Left cardiac atrium (tissue), 4 donors: ENCODE data around the gene LGALS8. TPM values are rescaled to one million over a fixed set of nuclear protein-coding genes. Genes with fewer than 3 reads are reported as not detected.
"Not testable (repeated sequence)": the region's sequence is repeated elsewhere in the genome, so short reads cannot be mapped to it uniquely, and the experiment has no call there.

Experiments used
- ATAC-seq, 2 donors: fragments of 200-7000 bp; cut with Tn5 transposase; one replicate each; pipeline ENCODE4 v1.9.1; 2020; ENCODE audit warnings: mild to moderate bottlenecking in 2 of 2, moderate library complexity in 2 of 2
- DNase-seq: peaks from one replicate; pipeline ENCODE4 v3.0.0-alpha.2; 2020
- intact Hi-C, 2 donors: fragments of 100-400 bp; cut with DNase I; formaldehyde crosslinking; loops; one replicate each; pipeline versions ENCODE4 v1.14.1 to v1.15.1; 2022 to 2023
- long read RNA-seq: library from polyadenylated mRNA; unstranded; transcript quantifications from one replicate; pipeline ENCODE4 v2.0.0, GENCODE V29; 2021
- total RNA-seq, 2 donors: library from RNA; stranded (reverse); fragmentation: NEBNext Ultra II Directional; extraction: Animal tissue kit (Norgen Biotek cat#: 25700); gene quantifications; one replicate each; pipeline ENCODE4 v1.2.1, GENCODE V29; 2021
- donor health status: DM: no; HTN: yes; CAD: no.
- donor health status: DM: no; HTN: yes; CAD: no; lungs with severe emphysema.
- donor health status: DM: yes; HTN: yes; CAD: no.
- donor health status: Dilated cardiomyopathy.

LGALS8 gene
- 10 to 100 TPM; 57.8 to 74.9 TPM for total RNA-seq
- long read RNA-seq, full-length matches to known transcripts, result 42 of 64 reads
- long read RNA-seq, partial matches to known transcripts, result 12 of 64 reads
- long read RNA-seq, other reads (novel, unspliced or antisense), result 10 of 64 reads

DNA sequence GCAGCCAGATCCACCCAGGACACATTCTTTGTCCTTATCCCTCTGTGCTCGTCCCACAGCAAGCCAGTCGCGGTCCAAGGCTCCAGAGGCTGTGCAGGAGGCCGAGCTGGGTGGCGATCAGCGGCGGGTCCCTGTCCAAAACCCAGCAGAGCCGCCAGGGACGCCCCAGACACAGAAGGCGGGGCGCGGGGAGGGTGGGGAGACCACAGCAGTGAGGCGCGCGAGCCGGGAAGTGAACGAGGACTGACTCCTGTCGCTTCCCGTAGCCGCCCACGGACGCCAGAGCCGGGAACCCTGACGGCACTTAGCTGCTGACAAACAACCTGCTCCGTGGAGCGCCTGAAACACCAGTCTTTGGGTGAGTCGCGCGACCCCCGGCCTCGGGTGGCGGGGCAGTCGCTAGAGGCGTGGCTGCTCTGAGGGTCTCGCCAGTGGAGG lies at the start of gene LGALS8:
Gene LGALS8, plus strand, starts transcription at position 279 of the 438 bp plus-strand sequence. CDS start 2,089 bp downstream, outside the sequence.
- DNase-seq (peak; percentile 95), ATAC-seq (peak; percentile 95)
- intact Hi-C loops, result no loop called here

DNA sequence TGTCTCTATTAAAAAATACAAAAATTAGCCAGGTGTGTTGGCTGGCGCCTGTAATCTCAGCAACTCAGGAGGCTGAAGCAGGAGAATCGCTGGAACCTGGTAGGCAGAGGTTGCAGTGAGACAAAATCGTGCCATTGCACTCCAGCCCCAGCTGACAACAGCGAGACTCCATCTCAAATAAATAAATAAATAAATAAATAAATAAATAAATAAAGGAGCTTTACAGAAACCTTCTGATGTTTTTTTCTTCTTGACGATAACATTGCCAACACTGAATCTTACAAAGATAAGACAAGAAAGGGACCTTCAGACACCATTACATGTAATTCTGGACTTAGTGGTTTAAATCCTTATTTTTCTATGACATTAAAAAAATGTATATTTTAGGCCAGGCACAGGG lies 47.8 kb upstream of the LGALS8 start:
- ATAC-seq (no peak), DNase-seq (no peak)
- intact Hi-C loops, result no loop called here

DNA sequence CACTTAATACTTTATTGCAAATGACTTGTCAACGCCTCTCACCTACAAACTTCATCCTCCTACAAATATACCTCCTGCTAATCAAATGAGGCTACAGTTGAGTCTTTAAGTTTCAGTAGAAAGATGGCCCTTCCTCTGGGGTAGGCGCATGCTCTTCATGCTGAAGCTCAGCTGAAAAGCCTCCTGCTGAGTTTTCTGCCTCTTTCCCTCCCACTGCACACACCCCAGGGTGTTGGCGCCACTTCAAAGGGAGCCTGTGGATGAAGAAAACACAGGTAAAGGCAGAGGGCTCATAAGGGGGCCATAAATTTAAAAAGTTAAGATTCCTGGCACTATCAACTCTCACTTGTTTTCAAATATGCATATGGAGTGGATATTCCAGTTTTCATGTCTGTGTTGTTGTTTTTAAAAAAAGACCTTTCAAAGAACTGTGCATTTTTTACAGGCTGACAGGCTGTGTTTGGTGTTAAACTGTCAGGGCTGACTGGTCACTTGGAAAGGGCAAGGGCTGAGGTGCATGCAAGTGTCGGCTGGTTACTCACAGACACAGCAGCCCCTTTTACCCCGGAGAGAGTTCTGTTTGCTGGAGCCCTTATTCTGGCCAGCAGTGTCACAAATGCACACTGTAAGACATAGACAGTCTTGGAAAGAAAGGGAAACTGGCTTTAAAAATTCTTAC lies 42.9 kb upstream of the LGALS8 start:
- ATAC-seq, result no peak
- DNase-seq, result no peak
- intact Hi-C loops, result loop anchor here in 1 of 2 donors (5.0 kb wide), 1 partner anchor 364 kb away; no protein-coding TSS in a partner anchor

DNA sequence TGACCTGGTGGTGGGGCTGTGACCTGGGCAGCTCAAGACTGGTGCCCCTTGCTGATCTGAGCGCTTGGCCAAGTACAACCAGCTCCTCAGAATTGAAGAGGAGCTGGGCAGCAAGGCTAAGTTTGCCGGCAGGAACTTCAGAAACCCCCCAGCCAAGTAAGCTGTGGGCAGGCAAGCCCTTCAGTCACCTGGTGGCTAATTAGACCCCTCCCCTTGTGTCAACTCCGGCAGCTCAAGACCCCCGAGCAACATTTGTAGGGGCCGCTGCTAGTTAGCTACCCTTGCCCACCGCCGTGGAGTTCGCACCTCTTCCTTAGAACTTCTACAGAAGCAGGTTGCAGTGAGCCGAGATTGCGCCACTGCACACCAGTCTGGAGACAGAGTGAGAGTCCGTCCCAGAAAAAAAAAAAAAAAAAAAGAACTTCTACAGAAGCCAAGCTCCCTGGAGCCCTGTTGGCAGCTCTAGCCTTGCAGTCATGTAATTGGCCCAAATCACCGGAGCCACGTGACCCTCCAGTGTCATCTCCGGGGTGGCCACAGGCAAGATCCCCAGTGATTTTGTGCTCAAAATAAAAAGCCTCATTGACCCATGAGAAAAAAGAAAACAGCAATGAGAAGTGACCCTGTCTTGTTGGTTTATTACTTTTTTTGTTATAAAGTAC lies 39.3 kb upstream of the LGALS8 start:
- ATAC-seq (peak in 1 of 2 donors; percentile 65), DNase-seq (no peak)
- intact Hi-C loops, result loop anchor here in 1 of 2 donors (5.0 kb wide), 1 partner anchor 367 kb away; no protein-coding TSS in a partner anchor

DNA sequence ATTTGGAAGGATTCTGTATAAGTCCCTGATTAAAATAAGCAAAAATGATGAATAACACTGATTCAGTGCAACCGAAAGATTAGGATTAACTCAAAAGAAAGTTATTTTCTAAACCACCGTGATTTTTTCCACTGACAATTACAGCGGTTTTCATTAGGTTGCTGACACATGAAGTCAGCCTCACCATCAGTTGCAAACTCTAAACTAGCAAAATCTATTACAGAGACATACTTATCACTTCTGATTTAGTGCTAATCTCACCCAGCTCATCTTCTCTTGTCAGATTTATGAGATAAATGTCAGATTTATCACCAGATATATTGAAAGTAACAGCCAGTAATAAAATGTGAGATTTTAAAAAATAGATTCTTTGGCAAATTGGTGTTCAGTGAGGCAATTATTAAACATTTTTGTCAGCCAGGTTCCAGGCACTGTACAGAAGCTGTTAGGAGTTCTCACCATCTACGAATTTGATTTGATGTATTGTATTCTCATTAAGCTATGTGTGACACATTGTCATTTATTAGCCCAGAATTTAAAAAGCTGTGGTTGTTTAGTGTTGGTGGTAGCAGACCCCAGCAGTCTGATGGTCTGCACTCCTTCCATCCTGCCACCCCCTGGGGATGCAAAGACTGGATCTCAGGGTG lies 37.3 kb upstream of the LGALS8 start:
- intact Hi-C loops, result no loop called here
- no peak for ATAC-seq

DNA sequence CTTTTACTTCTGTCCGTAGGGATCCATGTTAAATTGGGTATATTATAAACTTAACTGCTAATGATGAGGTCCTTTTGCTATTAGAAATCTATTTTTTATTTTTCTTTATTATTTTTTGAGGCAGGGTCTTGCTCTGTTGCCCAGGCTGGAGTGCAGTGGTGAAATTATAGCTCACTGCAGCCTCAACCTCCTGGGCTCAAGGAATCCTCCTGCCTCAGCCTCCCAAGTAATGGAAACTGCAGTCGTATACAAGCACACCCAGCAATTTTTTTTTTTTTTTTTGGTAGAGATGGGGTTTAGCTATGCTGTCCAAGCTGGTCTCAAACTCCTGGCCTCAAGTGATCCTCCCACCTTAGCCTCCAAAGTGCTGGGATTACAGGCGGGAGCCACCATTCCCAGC lies 34.6 kb upstream of the LGALS8 start:
- ATAC-seq, intact Hi-C loops, DNase-seq: not testable (repeated sequence)

More for the DNA sequence above, 37.3 kb upstream of the LGALS8 start:
- DNase-seq, result no peak

DNA sequence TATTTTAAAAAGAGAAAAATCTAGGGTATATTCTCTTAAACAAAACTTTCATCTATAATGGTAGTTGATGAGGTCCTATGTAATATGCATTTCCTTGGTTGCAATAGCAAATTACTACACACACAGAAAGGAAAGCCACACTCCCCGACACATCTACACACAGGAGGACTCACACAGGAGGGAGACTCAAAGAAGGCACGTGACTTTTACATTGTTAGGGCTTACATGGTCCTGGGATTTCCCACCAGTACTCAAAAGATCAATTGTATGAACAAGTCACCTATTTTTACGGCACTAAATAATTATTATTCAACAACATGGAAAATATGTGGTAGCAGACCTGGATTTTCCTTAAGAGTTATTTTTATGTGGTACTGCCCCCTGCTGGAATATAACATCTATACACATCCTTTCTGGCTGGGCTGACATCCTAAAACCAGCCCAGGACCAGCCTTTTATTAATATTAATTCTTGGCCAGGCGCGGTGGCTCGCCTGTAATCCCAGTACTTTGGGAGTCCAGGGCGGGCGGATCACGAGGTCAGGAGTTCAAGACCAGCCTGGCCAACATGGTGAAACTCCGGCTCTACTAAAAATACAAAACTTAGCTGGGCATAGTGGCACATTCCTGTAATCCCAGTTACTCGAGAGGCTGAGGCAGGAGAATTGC lies 33.9 kb upstream of the LGALS8 start:
- intact Hi-C loops, result loop anchor here in 1 of 2 donors (2.0 kb wide), 1 partner anchor 385 kb away; no protein-coding TSS in a partner anchor
- ATAC-seq, result peak; percentile 51 to 57
- no peak for DNase-seq

DNA sequence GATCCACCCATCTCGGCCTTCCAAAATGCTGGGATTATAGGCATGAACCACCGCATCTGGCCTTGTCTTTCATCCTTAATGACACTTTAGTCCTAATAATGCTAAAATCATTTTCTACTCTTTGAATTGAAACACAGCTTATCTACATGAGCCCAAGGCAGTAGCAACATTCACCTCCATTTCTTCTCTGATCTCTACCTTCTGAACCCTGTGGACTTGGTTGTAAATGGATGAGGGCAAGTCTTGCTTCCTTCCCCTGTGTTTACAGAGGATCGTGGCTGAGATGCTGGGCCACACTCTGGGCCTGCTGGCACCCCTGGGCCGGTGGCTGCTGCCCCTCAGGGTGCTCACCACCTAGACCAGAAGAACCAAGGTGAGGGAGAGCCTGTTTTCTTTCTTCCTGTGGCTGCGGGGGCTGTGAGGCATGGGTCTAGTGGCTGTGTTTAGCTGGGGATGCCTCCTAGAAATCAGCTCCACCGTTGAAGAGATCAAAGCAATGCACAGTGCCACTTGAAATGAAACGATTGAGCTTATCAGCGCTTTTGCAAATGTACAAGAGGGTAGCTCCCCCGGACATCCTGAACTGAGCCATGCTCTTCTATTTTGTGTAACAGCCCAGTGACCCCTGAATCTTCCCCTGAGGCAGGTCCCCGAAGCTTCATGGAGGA lies 32.2 kb upstream of the LGALS8 start:
- DNase-seq (no peak), ATAC-seq (no peak)
- intact Hi-C loops, result loop anchor here in 1 of 2 donors (2.0 kb wide), 1 partner anchor 387 kb away; no protein-coding TSS in a partner anchor

DNA sequence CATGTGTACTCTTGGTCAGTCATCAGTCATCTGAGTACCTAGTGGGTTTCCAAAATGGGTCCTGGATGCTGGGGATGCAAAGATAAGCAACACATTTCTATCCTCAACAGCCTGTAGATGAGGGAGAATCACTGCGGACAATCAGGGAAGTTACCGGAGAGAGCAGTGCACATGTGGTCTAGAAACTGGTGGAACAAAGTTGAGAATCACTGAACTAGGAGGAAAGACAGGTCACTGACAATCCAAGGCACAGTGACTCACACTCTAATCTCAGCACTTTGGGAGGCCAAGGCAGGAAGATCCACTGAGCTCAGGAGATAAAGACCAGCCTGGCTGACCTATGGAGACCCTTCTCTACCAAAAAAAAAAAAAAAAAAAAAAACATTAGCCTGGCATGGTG lies 31.4 kb upstream of the LGALS8 start:
- ATAC-seq (peak in 1 of 2 donors; percentile 20), DNase-seq (no peak)
- intact Hi-C loops, result no loop called here

DNA sequence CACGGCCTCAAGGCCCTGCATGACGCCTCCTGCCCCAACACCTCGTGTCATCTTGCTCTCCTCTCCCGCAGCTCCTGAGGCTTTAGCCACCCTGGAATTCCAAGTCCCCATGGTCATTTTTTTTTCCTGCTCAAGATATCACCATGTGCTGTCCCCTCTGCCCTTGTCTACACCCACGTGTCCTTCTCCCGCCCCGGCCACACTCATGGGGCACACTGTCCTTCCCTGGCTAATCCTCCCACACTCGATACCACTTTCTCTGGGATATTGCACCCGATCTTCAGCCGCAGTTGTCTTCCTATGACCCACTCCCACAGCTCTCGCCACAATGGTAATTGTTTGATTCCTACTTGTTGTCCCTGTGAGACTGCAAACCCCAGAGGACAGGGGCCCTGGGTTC lies 29.7 kb upstream of the LGALS8 start:
- ATAC-seq (no peak), DNase-seq (no peak)
- intact Hi-C loops, result no loop called here

DNA sequence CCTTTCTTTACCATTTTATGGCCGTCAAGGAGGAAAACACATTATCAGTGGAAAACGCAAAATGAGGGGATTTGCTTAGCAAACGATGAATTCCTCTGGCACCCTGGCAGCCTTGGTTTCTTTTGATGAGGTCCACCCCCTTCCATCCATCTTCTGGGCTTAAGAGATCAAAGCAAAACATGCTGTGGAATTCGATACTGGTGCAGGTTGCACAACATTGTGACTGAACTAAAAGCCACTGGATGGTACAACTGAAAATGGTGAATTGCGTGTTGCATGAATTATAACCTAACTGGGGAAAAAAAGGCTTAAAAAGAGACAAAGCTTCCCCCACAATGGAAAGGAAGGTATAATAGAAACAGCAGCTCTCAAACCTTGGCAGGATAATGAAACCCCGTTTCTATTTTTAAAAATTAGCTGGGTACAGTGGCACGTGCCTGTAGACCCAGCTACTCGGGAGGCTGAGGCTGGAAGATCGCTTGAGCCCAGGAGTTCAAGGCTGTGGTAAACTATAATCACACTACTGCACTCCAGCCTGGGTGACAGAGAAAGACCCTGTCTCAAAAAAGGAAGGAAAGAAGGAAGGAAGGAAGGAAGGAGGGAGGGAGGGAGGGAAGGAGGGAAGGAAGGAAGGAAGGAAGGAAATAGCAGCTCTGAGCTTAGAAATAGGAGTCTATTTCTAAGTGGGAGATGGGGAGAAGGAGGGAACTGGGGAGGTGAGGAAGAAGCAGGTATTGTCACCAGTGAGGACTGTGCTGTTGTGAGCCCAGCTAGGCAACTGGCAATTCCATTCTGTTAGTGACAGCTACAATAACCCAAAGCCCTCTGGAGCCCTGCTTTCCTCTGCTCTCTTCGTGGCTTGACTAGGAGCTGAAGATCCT lies 29.0 kb upstream of the LGALS8 start:
- ATAC-seq, result peak; percentile 27 to 34
- intact Hi-C loops, result no loop called here
- DNase-seq, result no peak

DNA sequence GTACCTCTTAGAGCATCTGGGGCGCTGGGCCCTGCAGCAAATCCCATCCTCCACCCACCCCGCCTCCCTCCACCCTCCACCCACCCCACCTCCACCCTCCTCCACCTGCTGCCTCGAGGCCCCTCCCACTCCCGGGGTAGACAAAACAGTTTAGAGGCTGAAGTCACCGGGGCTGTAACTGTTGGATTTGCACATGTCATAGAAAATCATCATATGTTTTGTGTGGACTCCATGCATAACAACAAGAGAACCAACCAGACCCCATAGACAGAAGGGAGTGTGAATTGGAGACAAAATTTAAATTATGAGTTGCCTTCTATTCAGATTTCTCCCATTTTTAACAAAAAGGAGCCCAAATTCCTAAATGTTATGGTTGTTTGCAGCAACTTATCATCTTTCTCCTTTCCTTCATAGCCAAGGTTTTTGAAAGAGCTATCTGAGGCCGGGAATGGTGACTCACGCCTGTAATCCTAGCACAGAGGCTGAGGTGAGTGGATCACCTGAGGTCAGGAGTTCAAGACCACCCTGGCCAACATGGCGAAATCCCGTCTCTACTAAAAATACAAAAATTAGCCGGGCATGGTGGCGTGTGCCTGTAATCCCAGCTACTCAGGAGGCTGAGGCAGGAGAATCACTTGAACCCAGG lies 28.2 kb upstream of the LGALS8 start:
- ATAC-seq (peak in 1 of 2 donors; percentile 29), DNase-seq (no peak)
- intact Hi-C loops, result no loop called here

DNA sequence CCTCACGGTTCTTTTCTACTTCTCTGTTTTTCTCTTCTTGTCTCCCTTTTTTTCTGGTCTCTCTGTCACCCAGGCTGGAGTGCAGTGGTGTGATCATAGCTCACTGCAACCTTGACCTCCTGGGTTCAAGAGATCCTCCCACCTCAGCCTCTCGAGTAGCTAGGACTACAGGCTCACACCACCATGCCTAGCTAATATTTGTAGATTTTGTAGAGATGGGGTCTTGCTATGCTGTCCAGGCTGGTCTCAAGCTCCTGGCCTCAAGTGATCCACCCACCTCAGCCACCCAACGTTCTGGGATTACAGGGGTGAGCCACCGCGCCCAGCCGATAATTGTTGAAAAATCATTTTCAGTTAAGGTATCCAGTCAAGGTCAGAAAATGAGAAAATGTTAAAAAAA lies 25.9 kb upstream of the LGALS8 start:
- no peak for ATAC-seq
- no peak for DNase-seq
- intact Hi-C loops, result no loop called here

DNA sequence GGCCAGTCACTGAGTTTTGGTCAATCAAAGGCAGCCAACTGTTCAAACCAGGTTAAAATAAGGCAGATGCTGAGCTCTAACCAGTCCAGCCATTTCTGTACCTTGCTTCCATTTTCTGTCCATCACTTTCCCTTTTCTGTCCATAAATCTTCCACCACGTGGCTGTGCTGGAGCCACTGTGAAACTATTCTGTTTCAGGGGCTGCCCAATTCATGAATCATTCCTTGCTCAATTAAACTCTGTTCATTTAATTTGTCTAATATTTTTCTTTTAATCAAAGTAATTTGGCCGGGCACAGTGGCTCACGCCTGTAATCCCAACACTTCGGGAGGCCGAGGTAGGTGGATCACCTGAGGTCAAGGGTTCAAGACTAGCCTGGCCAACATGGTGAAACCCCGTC lies 22.7 kb upstream of the LGALS8 start:
- ATAC-seq, result no peak
- intact Hi-C loops, result no loop called here
- no peak for DNase-seq

DNA sequence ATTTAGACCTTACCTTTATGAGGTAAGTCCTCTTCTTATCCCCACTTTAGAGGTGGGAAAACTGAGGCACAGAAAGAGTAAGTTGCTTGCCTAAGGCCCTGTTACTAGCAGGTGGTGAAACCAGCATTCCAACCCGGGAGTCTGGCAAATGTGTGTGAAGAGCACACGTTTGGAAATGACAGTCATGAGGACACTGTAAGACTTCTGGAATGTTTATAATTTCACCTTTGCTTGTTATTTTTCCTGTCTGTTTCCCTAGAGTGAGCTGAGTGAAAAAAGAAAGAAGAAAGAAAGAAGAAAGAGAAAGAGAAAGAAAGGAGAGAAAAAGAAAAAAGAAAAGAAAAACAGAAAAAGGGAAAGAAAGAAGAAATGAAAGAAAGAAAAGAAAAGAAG lies 21.2 kb upstream of the LGALS8 start:
- no peak for ATAC-seq

DNA sequence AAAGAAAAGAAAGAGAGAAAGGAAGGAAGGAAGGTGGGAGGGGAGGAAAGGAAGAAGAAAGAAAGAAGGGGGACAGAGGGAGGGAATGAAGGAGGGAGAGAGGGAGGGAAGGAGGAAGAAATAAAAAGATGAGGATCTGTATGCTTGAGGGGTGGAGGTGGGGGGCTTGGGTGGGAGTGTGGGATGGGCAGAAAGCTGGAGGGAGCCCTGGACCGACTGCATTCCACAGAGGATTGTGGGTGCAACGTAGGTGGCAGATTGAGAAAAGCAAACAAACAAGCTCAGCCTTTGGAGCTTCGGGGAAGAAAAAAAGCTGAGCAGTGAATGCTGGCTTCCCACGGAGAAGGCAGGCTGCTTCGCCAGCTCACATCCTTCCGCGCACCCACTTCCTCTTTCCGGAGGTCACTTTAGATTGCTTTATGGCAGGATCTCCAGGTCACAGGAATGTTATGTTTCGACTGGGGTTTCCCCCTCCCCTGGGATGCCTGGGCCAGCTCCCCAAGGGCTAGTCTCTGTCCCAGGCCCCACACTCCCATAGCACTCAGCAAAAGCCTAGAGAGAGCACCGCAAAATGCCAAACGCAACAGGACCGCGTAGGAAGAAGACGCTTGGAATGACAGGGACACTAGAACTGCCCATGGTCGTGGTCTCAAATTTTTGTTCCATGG lies 20.7 kb upstream of the LGALS8 start:
- DNase-seq (peak; percentile 68), ATAC-seq (peak; percentile 38 to 50)
- intact Hi-C loops, result no loop called here

More for the DNA sequence above, 21.2 kb upstream of the LGALS8 start:
- intact Hi-C loops, result no loop called here
- DNase-seq, result no peak

DNA sequence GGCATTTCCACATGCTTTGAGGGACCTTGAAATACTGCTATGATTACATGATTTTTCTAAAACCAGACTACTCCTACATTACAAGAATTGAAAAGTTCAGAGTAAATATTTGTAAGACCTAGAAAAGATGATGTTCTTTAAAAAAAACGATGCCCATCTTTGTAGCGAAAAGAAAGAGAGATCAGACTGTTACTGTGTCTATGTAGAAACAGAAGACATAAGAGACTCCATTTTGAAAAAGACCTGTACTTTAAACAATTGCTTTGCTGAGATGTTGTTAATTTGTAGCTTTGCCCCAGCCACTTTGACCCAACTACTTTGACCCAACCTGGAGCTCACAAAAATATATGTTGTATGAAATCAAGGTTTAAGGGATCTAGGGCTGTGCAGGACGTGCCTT lies 19.4 kb upstream of the LGALS8 start:
- ATAC-seq, DNase-seq, intact Hi-C loops: not testable (repeated sequence)
